ENCODE results near the gene RAPSN. TPM values are rescaled to one million over a fixed set of nuclear protein-coding genes. Genes with fewer than 3 reads are reported as not detected.

Gene RAPSN
- polyA plus RNA-seq, 1 donor (not counting 4 experiments of a cell fraction or from before 2014, with no cell fraction given): 0.28 TPM

GRCh38 chr11:47409440-47410369 is 39.2 kb downstream of the RAPSN start:
- Histone ChIP-seq H3K36me3 (ENCODE audit: control insufficient read depth in 2 of 2, extremely low read depth in 1 of 2, insufficient read depth in 2 of 2, low read length in 2 of 2) (peaks cover 15 to 24% of the 10 kb centered on the region in 2 experiments), H3K4me1 (ENCODE audit: control insufficient read depth, extremely low read depth, insufficient read depth, low read length) (peaks cover 24% of the 10 kb centered on the region), H2AFZ (ENCODE audit: control insufficient read depth, low read length) (no peak overlapping the region), H3K4me3 (ENCODE audit: control insufficient read depth in 2 of 3, extremely low read depth in 1 of 3, insufficient read depth in 2 of 3, low read depth in 1 of 3, low read length in 3 of 3) (peak overlapping the region; percentile 72 to 98 (median 96)), H3K27ac (ENCODE audit: control insufficient read depth, insufficient read depth, low read length) (peak overlapping the region; percentile 98), H3K4me2 (ENCODE audit: control insufficient read depth, extremely low read depth, insufficient read depth, low read depth, low read length) (peak overlapping the region; percentile 95), H3K9me1 (ENCODE audit: control insufficient read depth, extremely low read depth, insufficient read depth, low read length) (no peaks in the 10 kb centered on the region), H3K79me2 (ENCODE audit: control insufficient read depth, insufficient read depth, low read length) (peaks cover 29% of the 10 kb centered on the region), H3K9me3 (ENCODE audit: control insufficient read depth, low read depth, low read length) (no peaks in the 10 kb centered on the region), H3K27me3 (ENCODE audit: control insufficient read depth, extremely low read depth, insufficient read depth, low read length) (no peaks in the 10 kb centered on the region), H3K9ac (ENCODE audit: control insufficient read depth, extremely low read depth, insufficient read depth, low read length) (peak overlapping the region; percentile 99), H4K20me1 (ENCODE audit: control insufficient read depth, extremely low read depth, insufficient read depth, low read length) (peaks cover 4% of the 10 kb centered on the region)
- DNase-seq (ENCODE audit: low read depth, low spot score): no peak
- dilution Hi-C loops (cut with MboI; ENCODE audit: extremely low pct_ligation_motif_present, low sequenced_read_pairs): no loop called here
- no peak for FAIRE-seq
- TF ChIP-seq CTCF (optimal IDR thresholded peaks at IDR 0.05 in 1 of 3, IDR thresholded peaks at IDR 0.05 in 1 of 3, conservative IDR thresholded peaks at IDR 0.05 in 1 of 3; ENCODE audit: extremely low read depth in 1 of 3, insufficient read depth in 2 of 3, low read length in 3 of 3): no peak
- TF ChIP-seq EZH2 (IDR thresholded peaks at IDR 0.05; ENCODE audit: low read length): no peak

GRCh38 chr11:47408598-47409439 is 40.1 kb downstream of the RAPSN start:
- H3K4me3 ChIP-seq (ENCODE audit: control insufficient read depth in 2 of 3, extremely low read depth in 1 of 3, insufficient read depth in 2 of 3, low read depth in 1 of 3, low read length in 3 of 3): peak overlapping the region; percentile 72 to 98 (median 96)
- peak overlapping the region; percentile 95 for H3K4me2 ChIP-seq (ENCODE audit: control insufficient read depth, extremely low read depth, insufficient read depth, low read depth, low read length)
- H3K79me2 ChIP-seq (ENCODE audit: control insufficient read depth, insufficient read depth, low read length): peaks cover 29% of the 10 kb centered on the region
- dilution Hi-C loops (cut with MboI; ENCODE audit: extremely low pct_ligation_motif_present, low sequenced_read_pairs): no loop called here
- H3K9me3 ChIP-seq (ENCODE audit: control insufficient read depth, low read depth, low read length): no peaks in the 10 kb centered on the region
- no peaks in the 10 kb centered on the region for H3K27me3 ChIP-seq (ENCODE audit: control insufficient read depth, extremely low read depth, insufficient read depth, low read length)
- TF ChIP-seq CTCF (optimal IDR thresholded peaks at IDR 0.05 in 1 of 3, IDR thresholded peaks at IDR 0.05 in 1 of 3, conservative IDR thresholded peaks at IDR 0.05 in 1 of 3; ENCODE audit: extremely low read depth in 1 of 3, insufficient read depth in 2 of 3, low read length in 3 of 3): no peak
- TF ChIP-seq EZH2 (IDR thresholded peaks at IDR 0.05; ENCODE audit: low read length): no peak
- H3K9ac ChIP-seq (ENCODE audit: control insufficient read depth, extremely low read depth, insufficient read depth, low read length): peak overlapping the region; percentile 99
- H3K36me3 ChIP-seq (ENCODE audit: control insufficient read depth in 2 of 2, extremely low read depth in 1 of 2, insufficient read depth in 2 of 2, low read length in 2 of 2): peaks cover 12 to 24% of the 10 kb centered on the region in 2 experiments
- peaks cover 4% of the 10 kb centered on the region for H4K20me1 ChIP-seq (ENCODE audit: control insufficient read depth, extremely low read depth, insufficient read depth, low read length)
- DNase-seq (ENCODE audit: low read depth, low spot score) (peak; percentile 65), FAIRE-seq (peak; percentile 60)
- H3K4me1 ChIP-seq (ENCODE audit: control insufficient read depth, extremely low read depth, insufficient read depth, low read length): peaks cover 24% of the 10 kb centered on the region
- H2AFZ ChIP-seq (ENCODE audit: control insufficient read depth, low read length): peak overlapping the region; percentile 64
- peak overlapping the region; percentile 98 for H3K27ac ChIP-seq (ENCODE audit: control insufficient read depth, insufficient read depth, low read length)
- H3K9me1 ChIP-seq (ENCODE audit: control insufficient read depth, extremely low read depth, insufficient read depth, low read length): no peaks in the 10 kb centered on the region

Measured in keratinocyte (primary cell).